GM06990 (cell line): ENCODE results near the gene PNO1.

ENCODE experiments used
- DNase-seq: peaks from one replicate; pipeline ENCODE4 v3.0.0-alpha.2; 2011; ENCODE audit not compliant: insufficient read length; ENCODE audit errors: extremely low read depth
- H3K27me3 ChIP-seq: replicated peaks from 2 replicates; pipeline ENCODE4 v1.6.0; 2011; ENCODE audit warnings: low read length; ENCODE audit not compliant: control insufficient read depth, insufficient read depth
- H3K36me3 ChIP-seq: 2 replicates; pipeline ENCODE4 v1.5.1; 2011; ENCODE audit warnings: low read length; ENCODE audit not compliant: control insufficient read depth, insufficient read depth
- H3K4me3 ChIP-seq: replicated peaks from 2 replicates; pipeline ENCODE4 v1.5.1; 2011; ENCODE audit warnings: low read depth, mild to moderate bottlenecking, control low read depth, low read length
- CTCF ChIP-seq: IDR thresholded peaks from 2 replicates; pipeline ENCODE4 v1.5.1; 2011; ENCODE audit warnings: low read length, control low read depth, mild to moderate bottlenecking, inconsistent platforms; ENCODE audit not compliant: insufficient read depth, poor library complexity, severe bottlenecking

PNO1 gene

GRCh38 chr2:68200157-68200787 is 42.6 kb downstream of the PNO1 start:
- no peak overlapping the region for H3K4me3 ChIP-seq
- TF ChIP-seq CTCF = no peak
- no peak for DNase-seq
- H3K27me3 ChIP-seq = no peaks in the 10 kb centered on the region
- no peaks in the 10 kb centered on the region; the same call in 1 of the 2 replicates for H3K36me3 ChIP-seq

GRCh38 chr2:68203587-68203986 is 45.9 kb downstream of the PNO1 start:
- Histone ChIP-seq H3K27me3 (no peaks in the 10 kb centered on the region), H3K36me3 (no peaks in the 10 kb centered on the region), H3K4me3 (peak overlapping the region; percentile 40)
- peak; percentile 79 for DNase-seq
- no peak for TF ChIP-seq CTCF

GRCh38 chr2:68206793-68207192 is 49.1 kb downstream of the PNO1 start:
- no peaks in the 10 kb centered on the region for H3K27me3 ChIP-seq
- DNase-seq = no peak
- TF ChIP-seq CTCF = no peak
- no peak overlapping the region for H3K4me3 ChIP-seq
- H3K36me3 ChIP-seq = no peaks in the 10 kb centered on the region; the same call in 1 of the 2 replicates

GRCh38 chr2:68214381-68214780 is 56.7 kb downstream of the PNO1 start:
- Histone ChIP-seq H3K4me3 (no peak overlapping the region), H3K27me3 (no peaks in the 10 kb centered on the region), H3K36me3 (no peaks in the 10 kb centered on the region; the same call in 1 of the 2 replicates)
- no peak for TF ChIP-seq CTCF
- DNase-seq = no peak

- H3K4me3 ChIP-seq = no peak overlapping the region
- H3K36me3 ChIP-seq = no peaks in the 10 kb centered on the region; the same call in 1 of the 2 replicates
- H3K27me3 ChIP-seq = no peaks in the 10 kb centered on the region
- DNase-seq = no peak
- TF ChIP-seq CTCF = no peak
These were observed 59.0 kb downstream of the PNO1 start for GRCh38 chr2:68216454-68217310.
